ENCODE measurements around the gene UBE2E2.

UBE2E2 gene

DNA sequence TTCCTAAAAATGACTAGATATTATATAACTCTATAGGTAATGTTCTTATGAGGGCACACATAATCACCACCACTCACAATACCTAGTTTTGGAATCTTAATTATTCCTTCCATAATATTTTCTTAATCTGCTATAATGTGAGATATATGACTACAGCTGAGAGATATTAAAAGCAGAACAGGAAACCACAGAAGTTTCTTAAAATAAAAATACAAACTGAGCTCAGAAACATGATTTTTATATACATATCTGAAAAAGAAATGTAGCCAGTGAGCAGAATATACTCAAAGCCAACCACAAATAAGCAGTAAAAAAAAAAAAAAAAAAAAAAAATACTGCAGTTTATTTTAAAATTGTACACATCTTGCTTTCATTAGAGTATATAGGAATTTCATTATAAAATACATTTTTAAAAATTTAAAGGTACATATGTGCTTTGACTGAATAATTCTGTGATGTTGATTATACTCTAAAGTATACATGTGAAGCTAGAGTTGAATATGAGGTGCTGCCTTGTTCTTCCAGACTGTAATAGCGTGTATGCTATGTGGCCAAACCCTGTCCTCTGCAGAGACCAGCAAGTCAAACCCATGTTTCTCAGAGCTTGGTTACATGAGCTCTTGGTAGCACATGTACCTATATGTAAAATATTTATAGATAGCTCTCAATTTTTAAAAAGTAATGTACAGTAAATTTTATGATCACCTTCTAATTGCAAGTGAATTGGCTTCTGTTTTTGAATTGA is 175.0 kb downstream of the UBE2E2 start:
- DNase-seq (ENCODE audit: insufficient read length, low spot score): no peak
- TF ChIP-seq, protein P1, sequence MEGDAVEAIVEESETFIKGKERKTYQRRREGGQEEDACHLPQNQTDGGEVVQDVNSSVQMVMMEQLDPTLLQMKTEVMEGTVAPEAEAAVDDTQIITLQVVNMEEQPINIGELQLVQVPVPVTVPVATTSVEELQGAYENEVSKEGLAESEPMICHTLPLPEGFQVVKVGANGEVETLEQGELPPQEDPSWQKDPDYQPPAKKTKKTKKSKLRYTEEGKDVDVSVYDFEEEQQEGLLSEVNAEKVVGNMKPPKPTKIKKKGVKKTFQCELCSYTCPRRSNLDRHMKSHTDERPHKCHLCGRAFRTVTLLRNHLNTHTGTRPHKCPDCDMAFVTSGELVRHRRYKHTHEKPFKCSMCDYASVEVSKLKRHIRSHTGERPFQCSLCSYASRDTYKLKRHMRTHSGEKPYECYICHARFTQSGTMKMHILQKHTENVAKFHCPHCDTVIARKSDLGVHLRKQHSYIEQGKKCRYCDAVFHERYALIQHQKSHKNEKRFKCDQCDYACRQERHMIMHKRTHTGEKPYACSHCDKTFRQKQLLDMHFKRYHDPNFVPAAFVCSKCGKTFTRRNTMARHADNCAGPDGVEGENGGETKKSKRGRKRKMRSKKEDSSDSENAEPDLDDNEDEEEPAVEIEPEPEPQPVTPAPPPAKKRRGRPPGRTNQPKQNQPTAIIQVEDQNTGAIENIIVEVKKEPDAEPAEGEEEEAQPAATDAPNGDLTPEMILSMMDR (IDR thresholded peaks at IDR 0.05; ENCODE audit: insufficient read depth, missing control alignments): no peak
- FAIRE-seq: no peak

DNA sequence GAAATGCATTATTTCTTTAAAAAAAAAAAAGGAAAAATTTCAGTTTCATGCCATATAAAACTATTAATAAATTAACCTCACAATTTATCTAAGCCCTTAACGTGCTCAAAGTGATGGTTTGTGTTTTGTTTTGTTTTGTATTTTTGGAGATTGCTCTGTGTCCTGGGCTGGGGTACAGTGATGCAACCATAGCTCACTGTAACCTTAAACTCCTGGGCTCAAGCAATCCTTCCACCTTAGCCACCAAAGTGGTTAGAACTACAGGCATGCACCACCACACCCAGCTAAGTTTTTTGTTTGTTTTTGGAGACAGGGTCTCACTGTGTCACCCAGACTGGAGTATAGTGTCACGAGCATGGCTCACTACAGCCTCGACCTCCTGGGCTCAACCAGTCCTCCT is 180.7 kb downstream of the UBE2E2 start:
- FAIRE-seq (no peak), DNase-seq (ENCODE audit: insufficient read length, low spot score) (no peak)
- TF ChIP-seq, protein P1 (IDR thresholded peaks at IDR 0.05; ENCODE audit: insufficient read depth, missing control alignments): no peak

DNA sequence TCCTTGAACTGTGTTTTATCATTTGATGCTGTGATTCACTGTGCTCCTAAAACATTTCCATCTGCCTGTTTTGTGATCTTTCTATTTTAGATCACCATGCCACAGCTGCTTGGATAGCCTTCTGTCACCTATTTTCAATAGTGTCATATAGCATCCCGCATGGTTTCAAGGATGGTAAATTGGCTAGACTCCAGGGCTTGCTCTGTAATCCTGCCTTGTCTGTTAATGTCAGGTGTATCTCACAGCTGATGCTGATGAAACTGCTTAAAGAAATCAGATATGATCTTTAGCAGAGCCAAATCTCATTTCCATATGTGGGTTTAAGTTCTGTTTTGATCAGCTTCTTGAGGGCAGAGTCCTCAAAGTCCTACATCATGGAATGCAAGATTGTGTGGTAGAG is 182.2 kb downstream of the UBE2E2 start:
- TF ChIP-seq, protein P1 (IDR thresholded peaks at IDR 0.05; ENCODE audit: insufficient read depth, missing control alignments): no peak
- DNase-seq (ENCODE audit: insufficient read length, low spot score) (no peak), FAIRE-seq (no peak)

DNA sequence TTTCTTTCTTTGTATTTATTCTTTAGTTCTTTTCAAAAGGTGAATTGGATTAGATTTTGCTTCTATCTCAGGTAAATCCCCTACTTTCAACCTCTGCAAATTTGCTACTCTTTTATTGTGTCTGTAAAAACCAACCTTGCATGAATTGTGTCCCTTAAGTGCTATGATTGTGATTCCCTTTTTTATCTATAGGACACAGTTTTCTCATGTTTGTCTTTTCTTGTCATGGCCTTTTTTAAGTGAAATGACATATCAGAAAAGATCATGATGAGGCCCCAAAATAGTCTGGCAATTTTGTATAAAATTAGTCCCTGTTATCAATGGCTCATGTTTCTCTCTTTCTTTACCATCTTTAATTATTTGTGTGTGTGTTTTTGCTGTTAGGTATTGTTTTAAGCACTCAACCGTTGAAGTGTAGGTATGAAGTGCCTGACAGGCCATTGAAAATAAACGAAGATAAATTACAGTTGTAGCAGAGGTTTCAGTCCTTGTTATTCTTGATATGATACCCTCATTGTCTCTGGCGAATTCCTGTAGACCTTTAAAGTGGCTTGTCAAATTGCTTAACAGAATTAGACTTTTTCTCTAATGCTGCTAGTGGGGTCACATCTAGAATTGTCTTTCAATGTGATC is 184.3 kb downstream of the UBE2E2 start:
- FAIRE-seq (no peak), DNase-seq (ENCODE audit: insufficient read length, low spot score) (no peak)
- TF ChIP-seq, protein P1 (IDR thresholded peaks at IDR 0.05; ENCODE audit: insufficient read depth, missing control alignments): no peak

DNA sequence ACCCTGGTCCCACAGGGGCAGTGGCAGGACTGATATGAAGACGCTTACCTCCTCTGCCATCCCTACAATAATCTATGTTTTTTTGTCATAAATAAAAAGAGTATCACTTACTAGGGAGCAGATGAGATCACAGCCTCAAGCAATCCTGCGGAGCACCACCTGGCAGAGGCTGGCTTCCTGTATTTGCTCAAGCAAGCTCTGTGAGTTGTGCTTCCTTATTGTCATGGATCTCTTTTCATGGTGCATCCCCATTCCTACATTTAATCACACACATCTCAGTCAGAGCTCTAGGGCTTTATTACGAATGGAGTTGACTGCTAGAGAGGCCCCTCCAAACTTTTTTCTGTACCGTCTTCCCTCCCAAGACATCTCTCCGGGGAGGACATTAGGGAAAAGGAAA is 186.0 kb downstream of the UBE2E2 start:
- FAIRE-seq: no peak
- DNase-seq (ENCODE audit: insufficient read length, low spot score): no peak
- TF ChIP-seq, protein P1 (IDR thresholded peaks at IDR 0.05; ENCODE audit: insufficient read depth, missing control alignments): no peak

DNA sequence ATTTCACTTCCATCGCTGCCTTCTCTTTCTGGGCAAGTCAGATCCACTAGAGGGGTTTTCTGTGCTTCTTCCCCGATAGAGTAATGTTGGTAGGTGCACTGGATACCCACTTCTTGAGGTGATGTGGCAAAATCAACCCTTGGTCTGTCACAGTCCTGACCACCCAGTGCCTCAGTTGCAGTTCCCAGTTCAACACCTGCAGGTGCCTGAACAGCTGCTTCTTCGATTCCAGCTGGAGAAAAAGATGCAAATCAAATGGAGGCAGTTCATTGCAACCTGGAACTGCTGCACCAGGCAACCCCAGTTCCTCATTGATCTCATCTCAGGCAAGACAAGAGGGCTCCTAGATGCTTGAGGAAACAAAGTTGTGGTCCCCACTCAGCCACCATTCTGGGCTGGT is 186.6 kb downstream of the UBE2E2 start:
- TF ChIP-seq, protein P1 (IDR thresholded peaks at IDR 0.05; ENCODE audit: insufficient read depth, missing control alignments): no peak
- DNase-seq (ENCODE audit: insufficient read length, low spot score) (no peak), FAIRE-seq (no peak)

DNA sequence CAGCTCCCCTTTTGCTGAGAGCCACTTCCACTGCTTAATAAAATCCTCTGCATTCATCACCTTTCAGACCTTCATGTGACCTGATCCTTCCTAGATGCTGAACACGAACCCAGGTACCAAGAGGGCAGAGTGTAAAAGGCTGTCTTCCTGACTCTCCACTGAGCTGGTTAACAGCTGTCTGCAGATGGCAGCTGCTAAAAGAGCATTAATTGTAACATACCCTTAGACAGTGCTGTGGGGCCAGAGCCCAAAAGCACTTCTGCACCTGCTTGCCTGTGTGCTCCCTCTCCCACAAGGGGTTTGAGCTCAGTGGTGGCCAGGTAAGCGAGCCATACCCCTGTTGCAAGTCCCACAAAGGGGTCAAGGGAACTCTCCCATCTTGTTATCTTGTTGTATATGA is 187.3 kb downstream of the UBE2E2 start:
- DNase-seq (ENCODE audit: insufficient read length, low spot score) (no peak), FAIRE-seq (no peak)
- TF ChIP-seq, protein P1 (IDR thresholded peaks at IDR 0.05; ENCODE audit: insufficient read depth, missing control alignments): no peak

Measured in D721Med (cell line).